Body of pancreas (tissue), 4 donors: ENCODE measurements around the gene P3H4. TPM values are rescaled to one million over a fixed set of nuclear protein-coding genes. Genes with fewer than 3 reads are reported as not detected.

Experiments
- ATAC-seq: fragments of 150-250 bp; one replicate; pipeline ENCODE4 v1.9.1; 2016
- DNase-seq, 4 donors: peaks; one replicate each; pipeline ENCODE4 v3.0.0-alpha.2; 2019
- H3K27ac ChIP-seq, 4 donors: fragments of 200-600 bp; sonication (generic); 1 replicate in 3 of 4; 2 replicates in 1 of 4; pipeline versions ENCODE4 v1.5.1 to v1.6.1; 2016 to 2019; ENCODE audit warnings: mild to moderate bottlenecking in 1 of 4, mixed read lengths in 1 of 4, moderate library complexity in 1 of 4
- H3K27me3 ChIP-seq, 2 donors: fragments of 200-600 bp; sonication (generic); one replicate each; pipeline ENCODE4 v1.6.0; 2016; ENCODE audit warnings: mild to moderate bottlenecking in 1 of 2
- H3K36me3 ChIP-seq, 2 donors: fragments of 200-600 bp; sonication (generic); replicated peaks in 1 of 2; 2 replicates each; pipeline ENCODE4 v1.5.1; 2016; ENCODE audit warnings: low read depth in 2 of 2; ENCODE audit not compliant: insufficient read depth in 1 of 2
- H3K4me1 ChIP-seq: fragments of 200-600 bp; sonication (generic); one replicate; pipeline ENCODE4 v1.6.0; 2016
- H3K4me3 ChIP-seq, 2 donors: fragments of 200-600 bp; sonication (generic); 1 replicate in 1 of 2; 2 replicates in 1 of 2; pipeline ENCODE4 v1.5.1; 2016 to 2019
- H3K9me3 ChIP-seq, 3 donors: fragments of 200-600 bp; sonication (generic); 1 replicate in 2 of 3; 2 replicates in 1 of 3; pipeline ENCODE4 v1.5.1; 2016
- POLR2A ChIP-seq, 3 donors: fragments of 450-650 bp; IDR thresholded peaks; one replicate each; pipeline ENCODE4 v1.6.1; 2016; ENCODE audit warnings: antibody characterized with exemption in 3 of 3, mild to moderate bottlenecking in 2 of 3
- WGBS, 2 donors: methylation state at CpG; one replicate each; pipeline ENCODE4 v1.1.5; 2017; 5-methylcytosine and 5-hydroxymethylcytosine counted together
- intact Hi-C: fragments of 100-400 bp; cut with DNase I; formaldehyde crosslinking; loops from one replicate; pipeline ENCODE4 v1.15.1; 2023
- total RNA-seq, 2 donors: library from RNA; depleted of rRNA; stranded (reverse); fragments of >200 nt; gene quantifications; one replicate each; pipeline ENCODE4 v1.1.0, GENCODE V29; 2016
- TF ChIP-seq, protein P1 (sequence below), 7 experiments: fragments of 450-650 bp in 4 of 7; fragments of 200-600 bp in 3 of 7; sonication (generic) in 3 of 7; IDR thresholded peaks; one replicate each; pipeline ENCODE4 v1.5.1; 2016 to 2019; ENCODE audit warnings: antibody characterized with exemption in 7 of 7

The P3H4 gene
- total RNA-seq, 2 donors from 2014 or later: 18.4 to 22.7 TPM

DNA sequence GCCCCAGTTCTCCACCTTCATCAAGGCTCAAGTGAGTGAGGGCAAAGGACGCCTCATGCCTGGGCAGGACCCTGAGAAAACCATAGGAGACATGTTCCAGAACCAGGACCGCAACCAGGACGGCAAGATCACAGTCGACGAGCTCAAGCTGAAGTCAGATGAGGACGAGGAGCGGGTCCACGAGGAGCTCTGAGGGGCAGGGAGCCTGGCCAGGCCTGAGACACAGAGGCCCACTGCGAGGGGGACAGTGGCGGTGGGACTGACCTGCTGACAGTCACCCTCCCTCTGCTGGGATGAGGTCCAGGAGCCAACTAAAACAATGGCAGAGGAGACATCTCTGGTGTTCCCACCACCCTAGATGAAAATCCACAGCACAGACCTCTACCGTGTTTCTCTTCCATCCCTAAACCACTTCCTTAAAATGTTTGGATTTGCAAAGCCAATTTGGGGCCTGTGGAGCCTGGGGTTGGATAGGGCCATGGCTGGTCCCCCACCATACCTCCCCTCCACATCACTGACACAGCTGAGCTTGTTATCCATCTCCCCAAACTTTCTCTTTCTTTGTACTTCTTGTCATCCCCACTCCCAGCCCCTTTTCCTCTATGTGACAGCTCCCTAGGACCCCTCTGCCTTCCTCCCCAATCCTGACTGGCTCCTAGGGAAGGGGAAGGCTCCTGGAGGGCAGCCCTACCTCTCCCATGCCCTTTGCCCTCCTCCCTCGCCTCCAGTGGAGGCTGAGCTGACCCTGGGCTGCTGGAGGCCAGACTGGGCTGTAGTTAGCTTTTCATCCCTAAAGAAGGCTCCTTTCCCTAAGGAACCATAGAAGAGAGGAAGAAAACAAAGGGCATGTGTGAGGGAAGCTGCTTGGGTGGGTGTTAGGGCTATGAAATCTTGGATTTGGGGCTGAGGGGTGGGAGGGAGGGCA, 10.7 kb upstream of the P3H4 start:
- Histone ChIP-seq H3K4me1 (no peaks in the 10 kb centered on the region), H3K27ac (no peak overlapping the region), H3K36me3 (no peaks in the 10 kb centered on the region), H3K27me3 (no peaks in the 10 kb centered on the region), H3K4me3 (no peak overlapping the region), H3K9me3 (no peaks in the 10 kb centered on the region)
- DNase-seq (no peak), ATAC-seq (no peak)
- 63 to 72% methylated on average over 10 to 12 of the region's 12 CpGs for WGBS, 2 donors
- intact Hi-C loops: no loop called here
- TF ChIP-seq, protein P1, sequence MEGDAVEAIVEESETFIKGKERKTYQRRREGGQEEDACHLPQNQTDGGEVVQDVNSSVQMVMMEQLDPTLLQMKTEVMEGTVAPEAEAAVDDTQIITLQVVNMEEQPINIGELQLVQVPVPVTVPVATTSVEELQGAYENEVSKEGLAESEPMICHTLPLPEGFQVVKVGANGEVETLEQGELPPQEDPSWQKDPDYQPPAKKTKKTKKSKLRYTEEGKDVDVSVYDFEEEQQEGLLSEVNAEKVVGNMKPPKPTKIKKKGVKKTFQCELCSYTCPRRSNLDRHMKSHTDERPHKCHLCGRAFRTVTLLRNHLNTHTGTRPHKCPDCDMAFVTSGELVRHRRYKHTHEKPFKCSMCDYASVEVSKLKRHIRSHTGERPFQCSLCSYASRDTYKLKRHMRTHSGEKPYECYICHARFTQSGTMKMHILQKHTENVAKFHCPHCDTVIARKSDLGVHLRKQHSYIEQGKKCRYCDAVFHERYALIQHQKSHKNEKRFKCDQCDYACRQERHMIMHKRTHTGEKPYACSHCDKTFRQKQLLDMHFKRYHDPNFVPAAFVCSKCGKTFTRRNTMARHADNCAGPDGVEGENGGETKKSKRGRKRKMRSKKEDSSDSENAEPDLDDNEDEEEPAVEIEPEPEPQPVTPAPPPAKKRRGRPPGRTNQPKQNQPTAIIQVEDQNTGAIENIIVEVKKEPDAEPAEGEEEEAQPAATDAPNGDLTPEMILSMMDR (IDR thresholded peaks at IDR 0.05): no peak
- TF ChIP-seq POLR2A (IDR thresholded peaks at IDR 0.05): no peak

DNA sequence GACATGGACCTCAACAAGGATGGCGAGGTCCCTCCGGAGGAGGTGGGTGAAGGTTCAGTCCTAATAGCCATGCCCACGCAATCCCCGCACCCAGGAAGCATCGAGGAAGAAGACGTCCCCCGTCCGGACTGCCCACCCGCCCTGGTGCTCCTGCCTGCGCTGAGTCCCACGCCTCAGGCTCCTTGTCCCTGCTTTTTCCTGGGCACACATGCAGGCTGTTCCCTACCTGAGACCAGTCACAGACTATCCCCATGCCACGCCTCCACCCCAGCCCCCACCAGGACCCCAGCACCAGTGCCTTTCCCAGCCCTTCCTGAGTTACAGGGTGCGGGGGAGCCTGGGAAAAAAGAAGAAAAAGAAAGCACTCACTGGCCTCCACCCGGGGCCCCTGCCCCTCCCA, 10.0 kb upstream of the P3H4 start:
- WGBS, 2 donors: 74 to 80% methylated on average over 12 to 14 of the region's 14 CpGs
- intact Hi-C loops: no loop called here
- TF ChIP-seq, protein P1 (IDR thresholded peaks at IDR 0.05): no peak
- TF ChIP-seq POLR2A (IDR thresholded peaks at IDR 0.05): no peak

DNA sequence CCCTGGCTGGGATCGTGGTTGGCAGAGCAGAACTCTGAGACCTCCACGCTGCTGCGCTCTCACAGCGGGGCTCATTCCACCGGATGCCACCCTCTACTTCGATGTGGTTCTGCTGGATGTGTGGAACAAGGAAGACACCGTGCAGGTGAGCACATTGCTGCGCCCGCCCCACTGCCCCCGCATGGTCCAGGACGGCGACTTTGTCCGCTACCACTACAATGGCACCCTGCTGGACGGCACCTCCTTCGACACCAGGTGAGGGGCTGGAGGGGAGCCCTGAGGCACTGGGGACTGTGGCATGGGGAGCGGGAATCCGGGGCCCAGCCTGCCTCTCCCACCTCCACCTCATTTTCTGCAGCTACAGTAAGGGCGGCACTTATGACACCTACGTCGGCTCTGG, 6.3 kb upstream of the P3H4 start:
- TF ChIP-seq, protein P1 (IDR thresholded peaks at IDR 0.05): no peak
- no peak for TF ChIP-seq POLR2A (IDR thresholded peaks at IDR 0.05)
- Histone ChIP-seq H3K27ac (no peak overlapping the region), H3K4me1 (peaks cover 2% of the 10 kb centered on the region), H3K4me3 (no peak overlapping the region), H3K9me3 (no peaks in the 10 kb centered on the region), H3K36me3 (no peaks in the 10 kb centered on the region), H3K27me3 (no peaks in the 10 kb centered on the region)
- WGBS, 2 donors: 93 to 94% methylated on average over 11 to 20 of the region's 20 CpGs
- ATAC-seq (no peak), DNase-seq (no peak)
- intact Hi-C loops: no loop called here

More for the DNA sequence above, 10.0 kb upstream of the P3H4 start:
- H3K4me3 ChIP-seq: no peak overlapping the region
- no peak for ATAC-seq
- H3K36me3 ChIP-seq: no peaks in the 10 kb centered on the region
- no peaks in the 10 kb centered on the region for H3K27me3 ChIP-seq
- H3K27ac ChIP-seq: no peak overlapping the region
- DNase-seq: no peak
- H3K4me1 ChIP-seq: no peaks in the 10 kb centered on the region
- no peaks in the 10 kb centered on the region for H3K9me3 ChIP-seq

DNA sequence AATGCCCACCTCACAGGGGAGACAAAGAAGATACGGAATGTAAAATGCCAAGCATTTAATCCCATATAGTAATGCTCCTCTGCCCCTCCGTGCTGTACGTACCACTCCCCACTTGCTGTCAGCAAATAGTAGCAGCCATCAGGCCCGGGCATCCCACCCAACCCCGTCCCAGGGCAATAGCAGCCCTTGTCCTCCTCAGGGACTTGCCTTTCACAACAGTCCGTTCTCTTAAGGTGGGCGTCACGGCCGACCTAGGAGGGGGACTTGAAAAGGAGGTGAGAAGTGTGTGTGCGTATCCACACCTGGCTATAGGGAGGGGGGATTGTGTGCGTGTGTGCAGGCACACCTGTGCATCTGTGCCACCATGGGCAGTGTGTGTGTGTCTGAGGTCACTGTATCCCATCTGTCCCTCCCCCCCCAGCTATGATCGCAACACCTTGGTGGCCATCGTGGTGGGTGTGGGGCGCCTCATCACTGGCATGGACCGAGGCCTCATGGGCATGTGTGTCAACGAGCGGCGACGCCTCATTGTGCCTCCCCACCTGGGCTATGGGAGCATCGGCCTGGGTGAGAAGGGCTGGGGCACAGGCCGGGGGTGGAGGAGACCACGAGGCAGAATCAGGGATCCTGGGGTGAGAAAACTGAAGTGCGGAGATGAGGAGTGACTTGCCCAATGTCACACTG, 5.0 kb upstream of the P3H4 start:
- DNase-seq: no peak
- Histone ChIP-seq H3K27me3 (no peaks in the 10 kb centered on the region), H3K9me3 (no peaks in the 10 kb centered on the region), H3K36me3 (no peaks in the 10 kb centered on the region), H3K4me3 (no peak overlapping the region), H3K27ac (no peak overlapping the region), H3K4me1 (peaks cover 15% of the 10 kb centered on the region)
- intact Hi-C loops: no loop called here
- ATAC-seq: no peak
- TF ChIP-seq POLR2A (IDR thresholded peaks at IDR 0.05): no peak
- TF ChIP-seq, protein P1 (IDR thresholded peaks at IDR 0.05): no peak
- 90 to 91% methylated on average over 22 to 23 of the region's 23 CpGs for WGBS, 2 donors
